OCI-LY1 (cell line): Measurements from ENCODE around the gene TLCD3B.
A peak's percentile ranks its signal among the peaks of the same experiment; 100 is the strongest.

Experiments used
- EZH2 ChIP-seq: fragments of 200-600 bp; sonication (generic), shearing (Covaris generic); IDR thresholded peaks from 2 replicates; pipeline ENCODE4 v1.8.0; 2017; ENCODE audit warnings: borderline replicate concordance, mixed run types, mild to moderate bottlenecking, antibody characterized with exemption, low read length, moderate library complexity, mixed read lengths
- TF ChIP-seq, protein P1 (sequence below): fragments of 200-600 bp; sonication (generic), shearing (Covaris generic); IDR thresholded peaks from 2 replicates; pipeline ENCODE4 v1.5.1; 2017; ENCODE audit warnings: mild to moderate bottlenecking, antibody characterized with exemption, low read length, moderate library complexity, mixed read lengths

DNA sequence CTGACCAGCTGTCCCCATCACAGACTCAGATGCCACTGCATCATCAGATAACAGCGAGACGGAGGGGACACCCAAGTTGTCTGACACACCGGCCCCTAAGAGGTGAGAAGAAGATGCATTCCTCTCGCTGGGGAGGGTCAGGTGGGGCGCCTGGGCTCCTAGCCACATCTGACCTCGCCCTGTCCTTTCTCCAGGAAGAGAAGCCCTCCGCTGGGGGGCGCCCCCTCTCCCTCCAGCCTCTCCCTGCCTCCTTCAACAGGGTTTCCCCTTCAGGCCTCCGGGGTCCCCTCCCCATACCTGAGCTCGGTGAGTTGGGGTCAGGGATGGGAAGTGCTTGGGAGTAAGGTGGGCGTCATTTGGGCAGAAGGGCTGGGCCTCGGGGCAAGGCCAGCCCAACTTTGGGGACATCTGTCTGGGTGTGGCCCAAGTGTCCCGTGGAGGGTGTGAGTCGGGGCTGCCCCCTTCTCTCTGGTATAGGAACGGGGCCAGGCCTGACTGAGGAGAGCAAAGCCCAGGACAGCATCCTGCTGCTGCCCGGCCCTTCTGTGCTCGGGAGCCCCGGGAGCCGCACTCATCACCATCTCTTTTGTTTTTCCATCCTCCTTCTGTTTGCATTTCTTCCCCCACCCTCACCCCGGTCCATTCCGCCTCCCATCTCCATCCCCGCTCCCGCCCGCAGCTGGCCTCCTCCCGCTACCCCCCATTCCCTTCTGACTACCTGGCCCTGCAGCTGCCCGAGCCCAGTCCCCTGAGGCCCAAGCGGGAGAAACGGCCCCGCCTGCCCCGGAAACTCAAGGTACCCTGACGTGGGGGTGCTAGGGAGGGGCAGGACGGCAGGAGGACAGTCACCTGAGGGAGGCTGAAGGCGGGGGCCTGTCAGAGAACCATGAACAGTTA lies 30.1 kb downstream of the TLCD3B start:
- TF ChIP-seq, protein P1, sequence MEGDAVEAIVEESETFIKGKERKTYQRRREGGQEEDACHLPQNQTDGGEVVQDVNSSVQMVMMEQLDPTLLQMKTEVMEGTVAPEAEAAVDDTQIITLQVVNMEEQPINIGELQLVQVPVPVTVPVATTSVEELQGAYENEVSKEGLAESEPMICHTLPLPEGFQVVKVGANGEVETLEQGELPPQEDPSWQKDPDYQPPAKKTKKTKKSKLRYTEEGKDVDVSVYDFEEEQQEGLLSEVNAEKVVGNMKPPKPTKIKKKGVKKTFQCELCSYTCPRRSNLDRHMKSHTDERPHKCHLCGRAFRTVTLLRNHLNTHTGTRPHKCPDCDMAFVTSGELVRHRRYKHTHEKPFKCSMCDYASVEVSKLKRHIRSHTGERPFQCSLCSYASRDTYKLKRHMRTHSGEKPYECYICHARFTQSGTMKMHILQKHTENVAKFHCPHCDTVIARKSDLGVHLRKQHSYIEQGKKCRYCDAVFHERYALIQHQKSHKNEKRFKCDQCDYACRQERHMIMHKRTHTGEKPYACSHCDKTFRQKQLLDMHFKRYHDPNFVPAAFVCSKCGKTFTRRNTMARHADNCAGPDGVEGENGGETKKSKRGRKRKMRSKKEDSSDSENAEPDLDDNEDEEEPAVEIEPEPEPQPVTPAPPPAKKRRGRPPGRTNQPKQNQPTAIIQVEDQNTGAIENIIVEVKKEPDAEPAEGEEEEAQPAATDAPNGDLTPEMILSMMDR = peak; percentile 27
- TF ChIP-seq EZH2 = no peak
